ENCODE results near the gene LMAN1L.

DNA sequence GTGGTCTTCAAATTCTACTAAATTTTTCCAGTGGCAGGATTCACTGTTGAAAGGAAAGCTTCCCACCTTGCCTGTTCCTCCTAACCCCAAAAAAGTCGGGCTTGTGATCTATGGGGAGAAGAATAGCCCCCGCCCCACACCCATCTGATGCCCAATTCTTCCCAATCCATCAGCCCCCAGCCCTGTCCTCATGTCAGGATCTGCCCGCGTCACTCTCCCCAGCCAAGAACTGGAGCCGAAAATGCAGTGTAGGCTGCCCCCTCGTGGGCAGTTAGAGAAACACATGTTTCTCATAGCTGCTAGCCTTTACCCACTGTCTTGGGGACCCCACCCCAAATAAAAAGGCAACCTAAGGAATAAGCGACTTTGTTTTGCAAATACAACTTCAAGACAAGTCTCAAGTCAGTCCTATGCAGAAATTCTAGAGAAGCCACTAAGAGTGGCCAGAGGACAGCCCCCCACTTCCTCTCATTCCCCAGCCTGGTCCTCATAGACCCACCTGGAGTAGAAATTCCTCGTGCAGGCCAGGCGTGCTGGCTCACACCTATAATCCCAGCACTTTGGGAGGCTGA lies 43.8 kb upstream of the LMAN1L start:
- no peak for TF ChIP-seq POLR2A (IDR thresholded peaks at IDR 0.05)
- TF ChIP-seq, protein P1, sequence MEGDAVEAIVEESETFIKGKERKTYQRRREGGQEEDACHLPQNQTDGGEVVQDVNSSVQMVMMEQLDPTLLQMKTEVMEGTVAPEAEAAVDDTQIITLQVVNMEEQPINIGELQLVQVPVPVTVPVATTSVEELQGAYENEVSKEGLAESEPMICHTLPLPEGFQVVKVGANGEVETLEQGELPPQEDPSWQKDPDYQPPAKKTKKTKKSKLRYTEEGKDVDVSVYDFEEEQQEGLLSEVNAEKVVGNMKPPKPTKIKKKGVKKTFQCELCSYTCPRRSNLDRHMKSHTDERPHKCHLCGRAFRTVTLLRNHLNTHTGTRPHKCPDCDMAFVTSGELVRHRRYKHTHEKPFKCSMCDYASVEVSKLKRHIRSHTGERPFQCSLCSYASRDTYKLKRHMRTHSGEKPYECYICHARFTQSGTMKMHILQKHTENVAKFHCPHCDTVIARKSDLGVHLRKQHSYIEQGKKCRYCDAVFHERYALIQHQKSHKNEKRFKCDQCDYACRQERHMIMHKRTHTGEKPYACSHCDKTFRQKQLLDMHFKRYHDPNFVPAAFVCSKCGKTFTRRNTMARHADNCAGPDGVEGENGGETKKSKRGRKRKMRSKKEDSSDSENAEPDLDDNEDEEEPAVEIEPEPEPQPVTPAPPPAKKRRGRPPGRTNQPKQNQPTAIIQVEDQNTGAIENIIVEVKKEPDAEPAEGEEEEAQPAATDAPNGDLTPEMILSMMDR (IDR thresholded peaks at IDR 0.05), result peak; percentile 71 to 89 (median 73)
